K562 (cell line): ENCODE results near the gene SIDT1. TPM values are rescaled to one million over a fixed set of nuclear protein-coding genes. Genes with fewer than 3 reads are reported as not detected.

Source experiments
- ATAC-seq: fragments of 200-7000 bp; cut with Tn5 transposase; 3 replicates; pipeline ENCODE4 v1.9.1; 2020; ENCODE audit warnings: moderate library complexity
- BruUV-seq: library from RNA; stranded (reverse); fragments of 400-500 nt; replicated peaks from 2 replicates; lab custom pipeline; 2021; lab: Mats Ljungman, UMichigan
- CTCF ChIA-PET: fragments of 300-600 bp; formaldehyde crosslinking; extraction: SDS; loops from one replicate; lab custom pipeline; 2021; ENCODE audit warnings: low intra/inter-chr PET ratio; lab: Yijun Ruan, JAX
- POLR2A ChIA-PET: fragments of 300-600, 350-650 bp; sonication (Branson Sonifier 250); formaldehyde crosslinking; extraction: SDS; loops from one replicate; lab custom pipeline; 2021; ENCODE audit warnings: antibody characterized with exemption, inconsistent platforms; lab: Yijun Ruan, JAX
- DNase-seq, 4 experiments: peaks; one replicate each; pipeline versions ENCODE4 v3.0.0 to v3.0.0-alpha.2; 2011 to 2018; ENCODE audit warnings: low spot score in 3 of 4, mixed read lengths in 3 of 4; ENCODE audit errors: extremely low read depth in 1 of 4
- FAIRE-seq: peaks from 2 replicates; lab custom pipeline; 2011; peaks lifted over from hg19 to GRCh38; lab: Jason Lieb, UNC
- H2AFZ ChIP-seq: 2 replicates; pipeline ENCODE4 v1.6.0; 2011; ENCODE audit warnings: low read depth, low read length, control low read depth, inconsistent platforms
- H3K27ac ChIP-seq: fragments of 200-600 bp; 3 replicates; pipeline ENCODE4 v1.8.0; 2011; ENCODE audit warnings: low read depth, mild to moderate bottlenecking, control low read depth, inconsistent platforms, low read length, moderate library complexity, mixed read lengths; ENCODE audit errors: extremely low read depth
- H3K27me3 ChIP-seq, 2 experiments: fragments of 300-600 bp in 1 of 2; 2 replicates in 1 of 2; 3 replicates in 1 of 2; pipeline versions ENCODE4 v1.6.0 to v1.8.0; 2011; ENCODE audit warnings: inconsistent platforms in 2 of 2, low read length in 2 of 2, mild to moderate bottlenecking in 1 of 2, mixed read lengths in 1 of 2, moderate library complexity in 1 of 2; ENCODE audit not compliant: control insufficient read depth in 2 of 2, insufficient read depth in 2 of 2
- H3K36me3 ChIP-seq: fragments of 300-600 bp; 3 replicates; pipeline ENCODE4 v1.8.0; 2011; ENCODE audit warnings: mild to moderate bottlenecking, low read length, inconsistent platforms; ENCODE audit not compliant: control insufficient read depth, insufficient read depth
- H3K4me1 ChIP-seq, 2 experiments: fragments of 200-600 bp in 1 of 2; replicated peaks in 1 of 2; 2 replicates in 1 of 2; 3 replicates in 1 of 2; pipeline versions ENCODE4 v1.5.1 to v1.8.0; 2011; ENCODE audit warnings: inconsistent platforms in 2 of 2, low read length in 2 of 2, mild to moderate bottlenecking in 1 of 2, mixed read lengths in 1 of 2, moderate library complexity in 1 of 2; ENCODE audit not compliant: control insufficient read depth in 2 of 2, insufficient read depth in 2 of 2
- H3K4me2 ChIP-seq: 2 replicates; pipeline ENCODE4 v1.6.1; 2011; ENCODE audit warnings: low read length, control low read depth, inconsistent platforms, mixed read lengths; ENCODE audit not compliant: insufficient read depth
- H3K4me3 ChIP-seq: fragments of 200-600 bp; sonication (generic), shearing (Covaris generic); 2 replicates; pipeline ENCODE4 v1.5.1; 2016; ENCODE audit warnings: control low read depth, inconsistent platforms
- H3K79me2 ChIP-seq: fragments of 200-600 bp; 3 replicates; pipeline ENCODE4 v1.8.0; 2011; ENCODE audit warnings: low read length, inconsistent platforms; ENCODE audit not compliant: control insufficient read depth, insufficient read depth
- H3K9ac ChIP-seq, 2 experiments: 2 replicates each; pipeline versions ENCODE4 v1.6.0 to v1.6.1; 2011; ENCODE audit warnings: low read depth in 2 of 2, low read length in 2 of 2, control low read depth in 1 of 2, inconsistent platforms in 1 of 2, mild to moderate bottlenecking in 1 of 2, mixed read lengths in 1 of 2; ENCODE audit not compliant: insufficient read depth in 1 of 2
- H3K9me1 ChIP-seq: one replicate; pipeline ENCODE4 v1.6.0; 2011; ENCODE audit warnings: inconsistent platforms, mild to moderate bottlenecking, low read length, moderate library complexity; ENCODE audit not compliant: control insufficient read depth, insufficient read depth
- H3K9me3 ChIP-seq: replicated peaks from 2 replicates; pipeline ENCODE4 v1.5.1; 2011; ENCODE audit warnings: low read depth, low read length, inconsistent platforms; ENCODE audit not compliant: control insufficient read depth, insufficient read depth
- H4K20me1 ChIP-seq: replicated peaks from 2 replicates; pipeline ENCODE4 v1.6.1; 2011; ENCODE audit warnings: low read length, inconsistent platforms, mixed read lengths; ENCODE audit not compliant: control insufficient read depth, insufficient read depth
- BCL6 ChIP-seq: fragments of 250-450 bp; sonication (Bioruptor Pico); IDR thresholded peaks from 2 replicates; pipeline ENCODE4 v1.4.0; 2020
- BDP1 ChIP-seq: IDR thresholded peaks from 3 replicates; pipeline ENCODE4 v1.6.1; 2011; ENCODE audit not compliant: insufficient read length, insufficient read depth
- C11orf30 ChIP-seq: fragments of 450-650 bp; IDR thresholded peaks from 2 replicates; pipeline ENCODE4 v1.6.1; 2016; ENCODE audit warnings: low read depth, mild to moderate bottlenecking
- CBX1 ChIP-seq: sonication (generic); IDR thresholded peaks from 2 replicates; pipeline ENCODE4 v1.6.1; 2016; ENCODE audit warnings: antibody characterized with exemption, low read depth, mild to moderate bottlenecking
- MAFG ChIP-seq: fragments of 450-650 bp; conservative IDR thresholded peaks from 2 replicates; pipeline ENCODE4 v1.6.1; 2016; ENCODE audit warnings: missing genetic modification characterization, missing compliant biosample characterization
- MTF1 ChIP-seq: fragments of 250-450 bp; sonication (Bioruptor Pico); IDR thresholded peaks from 2 replicates; pipeline ENCODE4 v1.9.0; 2021; ENCODE audit warnings: moderate library complexity, mild to moderate bottlenecking, inconsistent platforms, borderline replicate concordance
- NEUROD1 ChIP-seq: fragments of 150-350 bp; IDR thresholded peaks from 2 replicates; pipeline ENCODE4 v1.6.1; 2014; ENCODE audit warnings: borderline replicate concordance, low read length, low read depth; ENCODE audit not compliant: partially characterized antibody
- RFX5 ChIP-seq: IDR thresholded peaks from 2 replicates; pipeline ENCODE4 v1.6.1; 2011; ENCODE audit warnings: low read depth, mild to moderate bottlenecking, improper control_type of control experiment, low read length
- SREBF2 ChIP-seq: sonication (generic); formaldehyde crosslinking; IDR thresholded peaks from 2 replicates; pipeline ENCODE4 v1.4.0; 2020; ENCODE audit warnings: mild to moderate bottlenecking, missing genetic modification reagents
- TAF7 ChIP-seq: fragments of 450-650 bp; IDR thresholded peaks from 2 replicates; pipeline ENCODE4 v1.6.1; 2016; ENCODE audit warnings: missing genetic modification characterization, missing compliant biosample characterization
- ZNF146 ChIP-seq: IDR thresholded peaks from one replicate; pipeline ENCODE4 v1.6.1; 2018; ENCODE audit warnings: missing compliant biosample characterization; ENCODE audit not compliant: unreplicated experiment
- WGBS: fragments of 100-300 bp; shearing (Covaris generic); methylation state at CpG from one replicate; pipeline ENCODE4 v1.1.6; 2016; ENCODE audit warnings: low coverage, mixed read lengths; ENCODE audit not compliant: insufficient coverage; ENCODE audit errors: missing lambda C conversion rate; 5-methylcytosine and 5-hydroxymethylcytosine counted together
- in situ Hi-C: fragments of 300-500 bp; cut with MboI; formaldehyde crosslinking; loops from 4 replicates; pipeline ENCODE4 v1.15.0; 2018; ENCODE audit warnings: inconsistent platforms, mixed read lengths
- intact Hi-C: fragments of 100-400 bp; cut with micrococcal nuclease; formaldehyde crosslinking; loops from 2 replicates; pipeline ENCODE4 v1.14.2; 2022
- polyA plus RNA-seq, 8 experiments: library from polyadenylated mRNA; depleted of rRNA in 4 of 8; stranded (reverse) in 5 of 8; unstranded in 3 of 8; fragments of >200 nt; fragmentation: Nextera tagmentation in 2 of 8; fragmentation: Illumina TruSeq in 1 of 8; extraction: Ambion mirVana in 2 of 8; extraction: Trizol in 1 of 8; gene quantifications; 2 replicates each; pipeline versions ENCODE4 v1.2.1 to v1.2.3, GENCODE V29; 2011 to 2014; ENCODE audit warnings: inconsistent platforms in 1 of 8, missing spikeins in 1 of 8
- total RNA-seq, 7 experiments: library from RNA; depleted of rRNA in 6 of 7; stranded (reverse); fragments of >200 nt in 6 of 7; fragmentation: Illumina TruSeq in 2 of 7; extraction: Trizol in 2 of 7; gene quantifications; 2 replicates each; pipeline versions ENCODE4 v1.2.1 to v1.2.3, GENCODE V29; 2011 to 2021; ENCODE audit warnings: low replicate concordance in 1 of 7

Gene SIDT1
- total and polyA plus RNA-seq, 9 of the 15 experiments (the other 6 are each of a cell fraction or from before 2014, with no cell fraction given): not detected

DNA sequence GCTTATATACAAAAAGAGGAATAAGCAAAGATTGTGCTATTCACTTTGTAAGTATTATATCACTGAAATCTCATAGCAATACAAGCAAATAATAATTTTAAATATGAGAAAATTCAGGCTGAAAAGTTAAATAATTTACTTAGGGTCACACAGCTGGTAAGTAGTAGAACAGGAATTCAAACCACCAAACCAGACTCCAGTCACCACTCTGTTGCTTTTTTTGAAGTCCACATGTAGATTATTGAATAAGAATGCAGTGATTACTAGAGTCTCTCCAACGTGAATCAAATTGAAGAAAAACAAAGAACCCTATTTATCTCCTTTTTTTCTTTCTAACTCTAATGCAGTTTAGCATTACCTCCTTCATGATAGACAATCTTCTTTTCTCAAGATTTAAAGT, 33.3 kb upstream of the SIDT1 start:
- intact Hi-C loops (loop anchor here (5.0 kb wide), 1 partner anchor 248 kb away; the partner anchor contains the start of genes ATP6V1A and NAA50), in situ Hi-C loops (no loop called here)
- FAIRE-seq (no peak), ATAC-seq (no peak), DNase-seq (no peak)
- Histone ChIP-seq H3K79me2 (no peaks in the 10 kb centered on the region), H4K20me1 (no peaks in the 10 kb centered on the region), H3K9me1 (no peaks in the 10 kb centered on the region), H3K4me1 (no peaks in the 10 kb centered on the region), H3K4me2 (no peak overlapping the region), H2AFZ (no peak overlapping the region), H3K4me3 (no peak overlapping the region), H3K27ac (no peak overlapping the region), H3K27me3 (no peaks in the 10 kb centered on the region), H3K36me3 (0 out of 3 replicates have a peak, but pooled peaks cover 5% of the 10 kb centered on the region), H3K9me3 (no peaks in the 10 kb centered on the region), H3K9ac (no peak overlapping the region)
- no peak for TF ChIP-seq MTF1 (CRISPR knock-in tag)
- TF ChIP-seq MAFG: no peak
- no peak for TF ChIP-seq RFX5
- TF ChIP-seq SREBF2 (CRISPR knock-in tag): no peak
- no peak for TF ChIP-seq BDP1
- TF ChIP-seq NEUROD1: no peak
- no peak for TF ChIP-seq ZNF146 (CRISPR knock-in tag)
- TF ChIP-seq C11orf30: no peak
- no peak for TF ChIP-seq CBX1
- no peak for TF ChIP-seq TAF7 (tag)
- TF ChIP-seq BCL6: no peak
- POLR2A ChIA-PET: no interaction called here
- CTCF ChIA-PET: no interaction called here
- no TSS peak for BruUV-seq
- 44% methylated on average over 1 of the region's 1 CpG for WGBS
